ENCODE measurements around the gene EMID1. TPM values are rescaled to one million over a fixed set of nuclear protein-coding genes. Genes with fewer than 3 reads are reported as not detected.

Gene EMID1
- total and polyA plus RNA-seq, 4 donors: 4.9 to 30.2 (median 8.4) TPM

- Histone ChIP-seq H3K4me3 (peak overlapping the region; percentile 89), H3K27ac (ENCODE audit: low read depth in 1 of 2, low read length in 1 of 2) (peak overlapping the region; percentile 96 to 97), H3K27me3 (ENCODE audit: control insufficient read depth in 3 of 3, insufficient read depth in 3 of 3, low read length in 2 of 3) (no peaks in the 10 kb centered on the region), H3K9ac (ENCODE audit: insufficient read depth in 1 of 2, low read length in 2 of 2) (peak overlapping the region; percentile 52 to 83), H3K36me3 (ENCODE audit: control insufficient read depth in 4 of 4, insufficient read depth in 4 of 4, low read length in 4 of 4) (peaks cover 7 to 29% (median 14%) of the 10 kb centered on the region in 4 donors), H3K4me1 (ENCODE audit: control insufficient read depth in 5 of 5, insufficient read depth in 5 of 5, low read length in 5 of 5) (peaks cover 12 to 49% (median 24%) of the 10 kb centered on the region in 5 donors), H3K9me3 (ENCODE audit: control insufficient read depth in 4 of 4, insufficient read depth in 3 of 4, low read length in 3 of 4) (no peaks in the 10 kb centered on the region)
- ATAC-seq (ENCODE audit: insufficient read depth, low FRiP score) (no peak), DNase-seq (no peak)
- 0 to 1% methylated on average over 32 of the region's 32 CpGs for WGBS, 2 donors
- no peak for TF ChIP-seq CTCF (IDR thresholded peaks at IDR 0.05; ENCODE audit: control extremely low read depth, extremely low read depth)
Observed at GRCh38 chr22:29267462-29267857, 61.8 kb downstream of the EMID1 start.

- Histone ChIP-seq H3K4me1 (ENCODE audit: control insufficient read depth in 5 of 5, insufficient read depth in 5 of 5, low read length in 5 of 5) (peaks cover 12 to 51% (median 24%) of the 10 kb centered on the region in 5 donors), H3K9ac (ENCODE audit: insufficient read depth in 1 of 2, low read length in 2 of 2) (peak within 1 kb of the TSS; percentile 93 to 97), H3K4me3 (peak within 1 kb of the TSS; percentile 89), H3K36me3 (ENCODE audit: control insufficient read depth in 4 of 4, insufficient read depth in 4 of 4, low read length in 4 of 4) (peaks cover 11 to 33% (median 18%) of the 10 kb centered on the region in 4 donors), H3K9me3 (ENCODE audit: control insufficient read depth in 4 of 4, insufficient read depth in 3 of 4, low read length in 3 of 4) (no peaks in the 10 kb centered on the region), H3K27ac (ENCODE audit: low read depth in 1 of 2, low read length in 1 of 2) (peak within 1 kb of the TSS; percentile 96 to 97), H3K27me3 (ENCODE audit: control insufficient read depth in 3 of 3, insufficient read depth in 3 of 3, low read length in 2 of 3) (no peaks in the 10 kb centered on the region)
- WGBS, 2 donors: 0% methylated on average over 56 to 67 of the region's 67 CpGs
- ATAC-seq (ENCODE audit: insufficient read depth, low FRiP score) (peak; percentile 90), DNase-seq (peak; percentile 96 to 98 (median 97))
- peak; percentile 0 for TF ChIP-seq CTCF (IDR thresholded peaks at IDR 0.05; ENCODE audit: control extremely low read depth, extremely low read depth)
Observed at GRCh38 chr22:29267858-29268510, 62.3 kb downstream of the EMID1 start, which contains the start of the genes EWSR1 and RHBDD3. Gene EWSR1 (plus strand): TSS chr22:29268268. CDS start chr22:29268337, 69 bp downstream. Gene RHBDD3 (minus strand): TSS chr22:29267981. CDS start chr22:29265626, 2,355 bp downstream.

- peaks cover 14 to 35% (median 22%) of the 10 kb centered on the region in 4 donors for H3K36me3 ChIP-seq (ENCODE audit: control insufficient read depth in 4 of 4, insufficient read depth in 4 of 4, low read length in 4 of 4)
- WGBS, 2 donors: 1% methylated on average over 40 to 51 of the region's 51 CpGs
- peaks cover 12 to 51% (median 24%) of the 10 kb centered on the region in 5 donors for H3K4me1 ChIP-seq (ENCODE audit: control insufficient read depth in 5 of 5, insufficient read depth in 5 of 5, low read length in 5 of 5)
- no peaks in the 10 kb centered on the region for H3K9me3 ChIP-seq (ENCODE audit: control insufficient read depth in 4 of 4, insufficient read depth in 3 of 4, low read length in 3 of 4)
- peak; percentile 54 for ATAC-seq (ENCODE audit: insufficient read depth, low FRiP score)
- TF ChIP-seq CTCF (IDR thresholded peaks at IDR 0.05; ENCODE audit: control extremely low read depth, extremely low read depth): no peak
- peak overlapping the region; percentile 93 to 97 for H3K9ac ChIP-seq (ENCODE audit: insufficient read depth in 1 of 2, low read length in 2 of 2)
- peak overlapping the region; percentile 89 for H3K4me3 ChIP-seq
- H3K27ac ChIP-seq (ENCODE audit: low read depth in 1 of 2, low read length in 1 of 2): peak overlapping the region; percentile 96 to 97
- peak; percentile 75 to 88 (median 77) for DNase-seq
- H3K27me3 ChIP-seq (ENCODE audit: control insufficient read depth in 3 of 3, insufficient read depth in 3 of 3, low read length in 2 of 3): no peaks in the 10 kb centered on the region
Observed at GRCh38 chr22:29268511-29269229, 63.0 kb downstream of the EMID1 start.
